Measurements from ENCODE around the gene SNX22.

GRCh38 chr15:64146885-64147681, 4.4 kb upstream of the SNX22 start:
- no peak for TF ChIP-seq POLR2A (IDR thresholded peaks at IDR 0.05)
- TF ChIP-seq CTCF (IDR thresholded peaks at IDR 0.05), result no peak

Data from right lobe of liver (tissue), 4 donors.